GM12801 (cell line): ENCODE data around the gene ZFHX3.

ENCODE experiments used
- CTCF ChIP-seq: IDR thresholded peaks from one replicate; pipeline ENCODE4 v1.5.1; 2011; ENCODE audit warnings: control low read depth; ENCODE audit not compliant: insufficient read length; ENCODE audit errors: extremely low read depth

ZFHX3 gene

GRCh38 chr16:72848028-72848400, 199.9 kb downstream of the ZFHX3 start:
- no peak for TF ChIP-seq CTCF

- no peak for TF ChIP-seq CTCF
Measured at GRCh38 chr16:72847187-72848027, 200.5 kb downstream of the ZFHX3 start.

GRCh38 chr16:72846594-72846993, 201.3 kb downstream of the ZFHX3 start:
- TF ChIP-seq CTCF: no peak

- TF ChIP-seq CTCF: no peak
Measured at GRCh38 chr16:72845322-72846020, 202.5 kb downstream of the ZFHX3 start.

GRCh38 chr16:72844225-72844920, 203.6 kb downstream of the ZFHX3 start:
- TF ChIP-seq CTCF: no peak

GRCh38 chr16:72841506-72841905, 206.4 kb downstream of the ZFHX3 start:
- no peak for TF ChIP-seq CTCF
